Adipose tissue (tissue), 3 donors: ENCODE data around the gene ARHGAP42. TPM values are rescaled to one million over a fixed set of nuclear protein-coding genes. Genes with fewer than 3 reads are reported as not detected.

ENCODE experiments used
- H3K27ac ChIP-seq: one replicate; pipeline ENCODE4 v1.5.1; 2013; ENCODE audit warnings: low read depth, low read length
- WGBS, 3 donors: extraction: QIAGEN DNeasy Blood & Tissue Kit; methylation state at CpG; one replicate each; pipeline ENCODE4 v1.1.7; 2013; 5-methylcytosine and 5-hydroxymethylcytosine counted together
- polyA plus RNA-seq, 3 donors: library from polyadenylated mRNA; stranded (reverse); fragments of 200-250 nt; gene quantifications; one replicate each; pipeline ENCODE4 v1.2.3, GENCODE V29; 2013
- donor health status: healthy with polysubstance abuse.
- donor health status: Bipolar disorder and iron deficiency.
- donor health status: healthy.

Gene ARHGAP42
- polyA plus RNA-seq, 3 donors: 0.87 to 11.6 (median 6.2) TPM

GRCh38 chr11:100711984-100712383 is 24.9 kb downstream of the ARHGAP42 start:
- H3K27ac ChIP-seq: no peak overlapping the region
- 50 to 96% (median 89%) methylated on average over 3 of the region's 3 CpGs for WGBS, 3 donors

GRCh38 chr11:100712583-100712982 is 25.5 kb downstream of the ARHGAP42 start:
- H3K27ac ChIP-seq: no peak overlapping the region
- WGBS, 3 donors: 33 to 87% (median 87%) methylated on average over 3 of the region's 3 CpGs

GRCh38 chr11:100715165-100715761 is 28.2 kb downstream of the ARHGAP42 start:
- no peak overlapping the region for H3K27ac ChIP-seq
- 75 to 82% (median 76%) methylated on average over 3 of the region's 3 CpGs for WGBS, 3 donors

GRCh38 chr11:100716838-100717237 is 29.8 kb downstream of the ARHGAP42 start:
- WGBS, 3 donors: 63 to 87% (median 70%) methylated on average over 3 of the region's 3 CpGs
- H3K27ac ChIP-seq: no peak overlapping the region

- H3K27ac ChIP-seq: no peak overlapping the region
- WGBS, 3 donors: 19 to 45% (median 31%) methylated on average over 2 of the region's 2 CpGs
Measured at GRCh38 chr11:100719362-100719761, 32.3 kb downstream of the ARHGAP42 start.

- H3K27ac ChIP-seq: no peak overlapping the region
- WGBS, 3 donors: 30 to 55% (median 40%) methylated on average over 3 of the region's 3 CpGs
Measured at GRCh38 chr11:100719809-100720221, 32.7 kb downstream of the ARHGAP42 start.

GRCh38 chr11:100726680-100727079 is 39.6 kb downstream of the ARHGAP42 start:
- H3K27ac ChIP-seq: no peak overlapping the region
- WGBS, 3 donors: 30 to 63% (median 53%) methylated on average over 1 of the region's 1 CpG

- 62 to 81% (median 77%) methylated on average over 9 of the region's 9 CpGs for WGBS, 3 donors
- H3K27ac ChIP-seq: no peak overlapping the region
Measured at GRCh38 chr11:100727410-100727809, 40.3 kb downstream of the ARHGAP42 start.

- whole genome bisulfite sequencing, 3 donors: 76 to 80% (median 77%) methylated on average over 3 of the region's 3 CpGs
- no peak overlapping the region for H3K27ac ChIP-seq
Measured at GRCh38 chr11:100730266-100730665, 43.2 kb downstream of the ARHGAP42 start.

GRCh38 chr11:100731471-100731870 is 44.4 kb downstream of the ARHGAP42 start:
- WGBS, 3 donors: 71 to 88% (median 72%) methylated on average over 1 of the region's 1 CpG
- no peak overlapping the region for H3K27ac ChIP-seq

- H3K27ac ChIP-seq: no peak overlapping the region
Measured at GRCh38 chr11:100732949-100733348, 45.9 kb downstream of the ARHGAP42 start.

- 64 to 73% (median 67%) methylated on average over 1 of the region's 1 CpG for whole genome bisulfite sequencing, 3 donors
- H3K27ac ChIP-seq: no peak overlapping the region
Measured at GRCh38 chr11:100734743-100735527, 47.8 kb downstream of the ARHGAP42 start.

- H3K27ac ChIP-seq: no peak overlapping the region
- WGBS, 3 donors: 84 to 88% (median 86%) methylated on average over 5 of the region's 5 CpGs
Measured at GRCh38 chr11:100735949-100736675, 49.0 kb downstream of the ARHGAP42 start.

GRCh38 chr11:100738701-100739270 is 51.7 kb downstream of the ARHGAP42 start:
- H3K27ac ChIP-seq: no peak overlapping the region
- 24 to 50% (median 45%) methylated on average over 2 of the region's 2 CpGs for WGBS, 3 donors

- WGBS, 3 donors: 40 to 62% (median 52%) methylated on average over 3 of the region's 3 CpGs
- H3K27ac ChIP-seq: no peak overlapping the region
Measured at GRCh38 chr11:100739666-100740065, 52.6 kb downstream of the ARHGAP42 start.

- H3K27ac ChIP-seq: no peak overlapping the region
- WGBS, 3 donors: 35 to 53% (median 43%) methylated on average over 2 of the region's 2 CpGs
Measured at GRCh38 chr11:100740440-100740839, 53.4 kb downstream of the ARHGAP42 start.

- 77 to 81% (median 81%) methylated on average over 5 of the region's 5 CpGs for WGBS, 3 donors
- no peak overlapping the region for H3K27ac ChIP-seq
Measured at GRCh38 chr11:100741866-100742625, 55.0 kb downstream of the ARHGAP42 start.

GRCh38 chr11:100746448-100746847 is 59.4 kb downstream of the ARHGAP42 start:
- no peak overlapping the region for H3K27ac ChIP-seq
- WGBS, 3 donors: 88 to 97% (median 96%) methylated on average over 6 of the region's 6 CpGs
